HT1080 (cell line): Measurements from ENCODE around the gene HOGA1. TPM values are rescaled to one million over a fixed set of nuclear protein-coding genes. Genes with fewer than 3 reads are reported as not detected.
A peak's percentile ranks its signal among the peaks of the same experiment; 100 is the strongest.
"Not testable (repeated sequence)": the region's sequence is repeated elsewhere in the genome, so short reads cannot be mapped to it uniquely, and the experiment has no call there.

ENCODE experiments used
- DNase-seq: peaks from one replicate; pipeline ENCODE4 v3.0.0-alpha.2; 2015; ENCODE audit warnings: low read depth
- total RNA-seq: library from RNA; depleted of rRNA; stranded (reverse); fragments of >200 nt; shearing (Covaris generic); gene quantifications from 2 replicates; pipeline ENCODE4 v1.2.3, GENCODE V29; 2014

The HOGA1 gene
- total RNA-seq, 1 experiment from 2014 or later = 0.53 TPM

- DNase-seq = no peak
Measured at GRCh38 chr10:97607095-97607636, 23.0 kb downstream of the HOGA1 start.

DNA sequence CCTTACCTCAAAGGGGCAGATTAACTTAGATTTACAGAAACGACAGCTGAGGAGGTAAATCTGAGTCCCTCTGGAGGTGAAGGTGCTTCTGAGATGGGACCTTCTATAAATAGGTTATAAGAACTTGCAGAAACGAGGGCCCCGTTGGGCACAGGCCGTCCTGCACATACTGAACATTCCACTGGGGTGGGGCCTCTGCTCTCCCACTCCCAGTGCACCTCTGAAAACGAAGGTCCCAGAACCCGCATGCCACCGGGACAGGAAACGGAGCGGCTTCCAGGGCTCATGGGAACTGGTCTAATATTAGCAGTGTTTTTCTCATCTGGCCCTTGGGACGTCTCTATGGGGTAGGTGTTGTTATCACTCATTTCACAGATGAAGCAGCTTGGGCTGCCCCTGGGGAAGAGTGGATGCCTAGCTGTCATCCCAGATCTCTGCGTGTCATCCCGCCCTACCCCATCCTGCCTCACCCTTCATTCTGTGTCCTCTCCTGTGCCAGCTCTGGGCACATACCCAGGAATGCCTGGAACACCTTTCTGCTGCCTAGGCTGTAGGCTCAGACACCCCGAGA lies 24.9 kb downstream of the HOGA1 start:
- DNase-seq = no peak

DNA sequence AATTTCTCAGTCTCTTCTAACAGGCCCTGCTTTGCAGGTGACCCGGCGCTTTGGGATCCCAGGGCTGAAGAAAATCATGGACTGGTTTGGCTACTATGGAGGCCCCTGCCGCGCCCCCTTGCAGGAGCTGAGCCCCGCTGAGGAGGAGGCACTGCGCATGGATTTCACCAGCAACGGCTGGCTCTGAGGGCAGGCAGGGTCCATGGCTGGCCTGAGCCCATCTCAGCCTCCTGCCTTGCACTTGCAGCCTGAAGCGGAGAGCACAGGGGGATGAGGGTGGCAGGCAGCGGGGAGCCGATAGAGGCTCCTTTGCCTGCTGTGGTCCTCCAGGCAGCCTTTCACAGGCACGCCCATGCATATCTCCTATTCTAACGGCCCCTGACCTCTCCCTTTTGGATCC lies 27.3 kb downstream of the HOGA1 start:
- DNase-seq = no peak

- peak; percentile 70 for DNase-seq
Measured at GRCh38 chr10:97612386-97612785, 28.2 kb downstream of the HOGA1 start.

- no peak for DNase-seq
Measured at GRCh38 chr10:97618285-97618684, 34.1 kb downstream of the HOGA1 start.

DNA sequence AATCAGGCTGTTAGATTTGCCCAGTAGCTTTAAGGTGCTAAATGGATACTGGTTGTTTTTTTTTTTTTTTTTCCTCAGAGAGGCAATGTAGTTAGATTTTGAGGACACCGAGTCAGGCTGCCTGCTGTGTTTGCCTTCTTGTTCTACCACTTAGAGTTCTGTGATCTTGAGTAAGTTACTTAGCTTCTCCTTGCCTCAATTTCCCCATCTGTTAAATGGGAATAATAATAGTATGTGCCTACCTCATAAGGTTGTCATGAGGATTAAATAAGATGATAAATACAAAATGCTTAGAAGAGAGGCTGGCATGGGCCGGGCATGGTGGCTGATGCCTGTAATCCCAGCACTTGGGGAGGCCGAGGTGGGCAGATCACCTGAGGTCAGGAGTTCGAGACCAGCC lies 34.5 kb downstream of the HOGA1 start:
- DNase-seq = no peak

GRCh38 chr10:97623277-97623676 lies 39.1 kb downstream of the HOGA1 start:
- no peak for DNase-seq

DNA sequence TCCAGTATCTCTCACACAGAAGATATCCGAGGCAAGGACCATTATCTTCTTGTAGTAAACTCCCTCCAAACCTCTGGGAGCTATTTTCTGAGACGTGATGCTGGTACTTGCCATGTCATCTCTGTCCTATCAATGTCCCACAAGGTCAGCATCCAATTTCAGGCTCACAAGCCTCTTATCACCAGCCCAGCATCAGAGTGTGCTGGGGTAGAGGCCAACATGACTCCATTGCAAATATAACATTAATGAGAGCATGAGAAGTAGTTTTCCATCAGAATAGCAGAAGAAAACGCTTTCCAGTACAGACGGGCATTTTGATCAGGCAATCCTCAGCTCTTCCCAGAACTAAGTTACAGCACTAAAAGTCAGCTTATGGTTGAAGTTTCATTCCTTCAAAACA lies 43.5 kb downstream of the HOGA1 start:
- DNase-seq = no peak

DNA sequence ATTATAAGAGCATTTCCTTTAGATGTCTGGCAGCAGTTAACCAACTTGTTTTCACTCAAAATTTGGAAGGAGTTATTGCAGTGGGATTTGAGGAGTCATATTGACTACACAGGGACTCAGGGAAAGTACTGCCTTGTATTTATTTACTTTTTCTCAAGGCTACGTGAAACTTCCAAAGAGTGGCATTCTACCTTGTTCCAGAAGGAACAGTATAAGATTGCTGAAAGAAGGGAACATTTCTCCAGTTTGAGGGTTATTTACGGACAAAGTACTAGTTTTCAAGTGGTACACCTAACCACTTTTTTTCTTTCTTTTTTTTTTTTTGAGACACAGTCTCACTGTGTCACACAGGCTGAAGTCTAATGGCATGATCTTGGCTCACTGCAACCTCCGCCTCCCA lies 44.0 kb downstream of the HOGA1 start:
- no peak for DNase-seq

DNA sequence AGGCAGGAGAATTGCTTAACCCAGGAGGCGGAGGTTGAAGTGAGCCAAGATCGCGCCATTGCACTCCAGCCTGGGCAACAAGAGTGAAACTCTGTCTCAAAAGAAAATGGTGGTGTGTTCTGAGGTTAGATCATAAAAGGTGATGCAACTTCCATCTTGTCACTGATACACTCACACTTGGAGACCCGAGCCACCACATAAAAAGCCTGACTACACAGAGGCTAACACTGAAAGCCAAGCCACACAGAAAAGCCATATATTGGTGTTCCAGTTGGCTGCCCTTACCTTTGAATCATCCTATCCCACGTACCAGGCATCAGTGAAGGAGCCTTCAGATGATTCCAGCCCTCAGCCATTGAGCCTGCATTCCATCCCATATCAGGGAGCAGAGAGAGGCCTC lies 45.1 kb downstream of the HOGA1 start:
- DNase-seq = no peak

DNA sequence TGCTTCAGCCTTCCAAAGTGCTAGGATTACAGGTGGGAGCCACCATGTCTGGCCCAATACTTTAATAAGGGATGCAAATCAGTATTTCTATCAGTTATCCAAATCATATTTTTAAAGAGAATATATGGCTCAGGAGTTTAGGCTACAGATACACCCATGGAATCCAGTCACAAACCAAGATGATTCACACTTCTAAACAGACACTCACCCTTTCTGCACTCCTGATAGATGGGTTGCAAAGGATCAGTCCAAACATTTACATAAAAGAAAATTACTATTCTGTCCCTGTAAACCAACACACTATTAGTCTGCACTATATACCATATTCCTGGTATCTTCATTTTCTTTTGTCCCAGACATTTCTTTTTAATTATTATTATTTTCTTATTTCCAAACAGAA lies 46.9 kb downstream of the HOGA1 start:
- DNase-seq = no peak

- DNase-seq = peak; percentile 89
Measured at GRCh38 chr10:97632949-97633884, 49.0 kb downstream of the HOGA1 start, which contains the start of gene MORN4. MORN4 (minus strand) TSS chr10:97633500; CDS start chr10:97619653, 13,847 bp downstream.

GRCh38 chr10:97633921-97634320 lies 49.7 kb downstream of the HOGA1 start:
- DNase-seq = peak; percentile 39

DNA sequence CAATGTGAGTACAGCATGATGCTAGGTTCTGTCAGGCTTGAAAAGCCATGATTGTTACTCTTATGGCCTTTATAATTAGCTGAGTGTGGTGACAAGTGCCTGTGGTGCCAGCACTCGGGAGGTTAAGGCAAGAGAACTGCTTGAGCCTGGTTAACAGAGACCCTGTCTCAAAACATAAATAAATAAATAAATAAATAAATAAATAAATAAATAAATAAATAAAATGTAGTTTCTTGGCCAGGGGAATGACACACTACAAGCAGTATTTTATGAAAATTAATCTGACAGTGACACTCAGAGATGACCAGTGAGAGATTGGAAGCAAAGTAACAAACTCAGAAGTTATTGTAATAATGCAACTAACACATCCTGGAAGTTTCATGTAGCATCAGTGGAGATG lies 51.4 kb downstream of the HOGA1 start:
- DNase-seq = no peak

- not testable (repeated sequence) for DNase-seq
Measured at GRCh38 chr10:97639090-97639489, 54.9 kb downstream of the HOGA1 start.

GRCh38 chr10:97640174-97640867 lies 56.1 kb downstream of the HOGA1 start, which contains the start of gene PI4K2A:
PI4K2A (plus strand) TSS chr10:97640671; CDS start chr10:97640743, 72 bp downstream.
- DNase-seq = peak; percentile 99

DNA sequence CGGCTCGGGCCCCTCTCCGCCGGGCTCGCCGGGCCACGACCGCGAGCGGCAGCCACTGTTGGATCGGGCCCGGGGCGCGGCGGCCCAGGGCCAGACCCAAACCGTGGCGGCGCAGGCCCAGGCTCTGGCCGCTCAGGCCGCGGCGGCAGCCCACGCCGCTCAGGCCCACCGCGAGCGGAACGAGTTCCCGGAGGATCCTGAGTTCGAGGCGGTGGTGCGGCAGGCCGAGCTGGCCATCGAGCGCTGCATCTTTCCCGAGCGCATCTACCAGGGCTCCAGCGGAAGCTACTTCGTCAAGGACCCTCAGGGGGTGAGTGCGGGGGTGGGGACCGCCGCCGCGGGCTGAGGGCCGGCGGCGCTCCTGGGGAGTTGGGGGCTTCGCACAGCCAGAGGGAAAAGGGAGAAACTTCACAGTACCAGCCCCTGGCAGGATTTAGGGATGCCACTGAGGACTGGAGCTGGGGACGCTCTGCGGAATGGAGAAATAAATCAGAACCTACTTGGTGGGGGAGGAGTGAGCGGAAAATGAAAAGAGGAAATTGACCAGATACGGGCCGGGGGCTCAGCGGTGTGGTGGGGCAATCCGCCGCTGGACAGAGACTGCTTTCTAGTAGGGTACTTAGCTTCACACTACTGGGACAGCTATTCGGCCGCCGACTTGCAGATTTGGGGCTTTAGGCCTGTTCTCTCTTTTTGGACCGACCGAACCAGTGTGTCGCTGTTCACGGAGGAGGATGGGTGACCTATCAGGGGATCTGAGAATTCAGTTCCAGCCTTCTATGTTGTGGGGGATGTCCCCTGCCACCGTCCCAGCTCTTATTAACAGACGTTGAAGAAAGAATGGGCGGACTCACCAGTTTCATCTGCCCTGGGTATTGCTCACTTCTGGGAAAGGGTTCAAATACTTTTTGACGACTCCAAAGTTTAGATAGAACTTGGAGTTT lies 57.0 kb downstream of the HOGA1 start:
- DNase-seq = peak; percentile 18

- DNase-seq = not testable (repeated sequence)
Measured at GRCh38 chr10:97642471-97643159, 58.4 kb downstream of the HOGA1 start.

DNA sequence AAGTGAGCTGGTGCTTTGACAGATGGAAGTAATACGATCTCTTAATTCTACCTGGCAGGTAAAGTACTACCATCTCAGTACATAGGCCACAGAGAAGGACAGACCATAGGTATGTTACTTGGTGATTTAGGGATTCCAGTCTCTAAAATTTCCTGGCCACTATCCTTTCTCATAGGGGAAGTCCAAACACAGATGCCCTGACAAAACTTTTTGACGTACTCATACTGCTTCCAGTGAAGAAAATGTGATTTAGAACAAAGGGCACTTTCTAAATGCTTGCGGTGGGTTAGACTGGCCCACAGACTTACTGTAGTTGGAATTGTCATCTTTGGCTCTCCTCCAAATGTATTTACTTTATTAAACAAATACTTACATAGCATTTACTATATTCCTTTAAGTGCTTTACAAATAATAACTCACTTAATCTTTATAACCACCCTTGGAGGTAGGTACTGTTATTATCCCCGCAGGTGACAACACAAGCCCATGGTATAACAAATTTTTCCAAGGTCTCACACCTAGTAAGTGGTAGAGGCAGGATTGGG lies 59.3 kb downstream of the HOGA1 start:
- DNase-seq = no peak

GRCh38 chr10:97644936-97645335 lies 60.7 kb downstream of the HOGA1 start:
- DNase-seq = no peak
